Heart left ventricle (tissue), 13 donors: Measurements from ENCODE around the gene OLFML2A.

ENCODE experiments used
- POLR2A ChIP-seq, 2 donors: fragments of 450-650 bp; IDR thresholded peaks; one replicate each; pipeline ENCODE4 v1.6.1; 2017; ENCODE audit warnings: antibody characterized with exemption in 2 of 2, mild to moderate bottlenecking in 2 of 2, moderate library complexity in 2 of 2
- TF ChIP-seq, protein P1 (sequence below), 12 donors: fragments of 200-600 bp; sonication (generic) in 4 of 12; IDR thresholded peaks; one replicate each; pipeline versions ENCODE4 v1.5.0 to v1.8.0; 2018 to 2022; ENCODE audit warnings: antibody characterized with exemption in 12 of 12, mild to moderate bottlenecking in 5 of 12
- donor health status: ischemic (EF 13 %, LVEDD 7.1; RV severe dilation, severe dysfunction).
- donor health status: DM: no; HTN: yes; CAD: no.
- donor health status: DM: no; HTN: no; CAD: no.
- donor health status: ischemic (EF 25% LVEDD 6.9; RV normal size, moderate dysfunction).
- donor health status: ischemic (EF 25% LVEDD 5.7; RV mildly dilated, moderate dysfunction).
- donor health status: ischemic (EF 35%, LVEDD 5.7; RV mildly dilated, moderate dysfunction).
- donor health status: nonischemic (EF 11% LVEDD 7.7; RV severe dilation, severe dysfunction).
- donor health status: DM: yes; HTN: yes; CAD: no.
- donor health status: PGD.
- donor health status: ischemic (EF 29% LVEDD 5.4; RV normal size, mild dysfunction).
- donor health status: nonischemic (EF 23%, LVEDD 6.1; RV moderate dilation, normal function).

DNA sequence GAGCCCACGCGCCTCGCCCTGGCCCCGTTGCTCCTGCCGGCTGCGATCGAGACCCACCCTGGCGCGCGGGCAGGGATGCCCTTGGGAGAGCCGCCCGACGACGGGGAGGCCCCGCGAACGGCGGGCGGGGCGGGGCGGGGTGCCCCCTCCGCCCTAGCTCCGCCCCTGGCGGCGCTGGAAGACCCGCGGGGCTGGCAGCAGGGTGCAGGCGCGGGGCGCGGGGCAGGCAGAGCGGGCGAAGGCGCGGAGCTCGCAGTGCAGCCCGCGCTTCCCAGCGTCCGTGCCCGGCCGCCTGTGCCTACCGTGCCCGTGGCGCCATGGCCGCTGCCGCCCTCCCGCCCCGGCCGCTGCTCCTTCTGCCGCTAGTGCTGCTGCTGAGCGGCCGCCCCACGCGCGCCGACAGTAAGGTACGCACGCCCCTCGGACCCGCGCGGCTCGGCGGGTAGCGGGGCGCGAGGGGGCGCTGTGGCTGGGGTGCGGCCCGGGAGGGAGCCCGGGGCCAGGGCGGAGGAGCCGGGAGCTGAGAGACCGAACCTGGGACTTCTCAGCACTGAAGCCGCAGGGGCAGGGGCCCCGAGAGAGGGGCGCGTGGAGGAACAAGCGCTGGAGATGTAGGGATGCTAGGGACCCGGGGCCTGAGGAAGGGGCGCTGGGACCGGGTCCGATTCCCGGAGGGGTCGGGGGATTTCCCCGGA is at the start of gene OLFML2A:
- TF ChIP-seq POLR2A (IDR thresholded peaks at IDR 0.05): peak in 1 of 2 donors; percentile 61
- TF ChIP-seq, protein P1, sequence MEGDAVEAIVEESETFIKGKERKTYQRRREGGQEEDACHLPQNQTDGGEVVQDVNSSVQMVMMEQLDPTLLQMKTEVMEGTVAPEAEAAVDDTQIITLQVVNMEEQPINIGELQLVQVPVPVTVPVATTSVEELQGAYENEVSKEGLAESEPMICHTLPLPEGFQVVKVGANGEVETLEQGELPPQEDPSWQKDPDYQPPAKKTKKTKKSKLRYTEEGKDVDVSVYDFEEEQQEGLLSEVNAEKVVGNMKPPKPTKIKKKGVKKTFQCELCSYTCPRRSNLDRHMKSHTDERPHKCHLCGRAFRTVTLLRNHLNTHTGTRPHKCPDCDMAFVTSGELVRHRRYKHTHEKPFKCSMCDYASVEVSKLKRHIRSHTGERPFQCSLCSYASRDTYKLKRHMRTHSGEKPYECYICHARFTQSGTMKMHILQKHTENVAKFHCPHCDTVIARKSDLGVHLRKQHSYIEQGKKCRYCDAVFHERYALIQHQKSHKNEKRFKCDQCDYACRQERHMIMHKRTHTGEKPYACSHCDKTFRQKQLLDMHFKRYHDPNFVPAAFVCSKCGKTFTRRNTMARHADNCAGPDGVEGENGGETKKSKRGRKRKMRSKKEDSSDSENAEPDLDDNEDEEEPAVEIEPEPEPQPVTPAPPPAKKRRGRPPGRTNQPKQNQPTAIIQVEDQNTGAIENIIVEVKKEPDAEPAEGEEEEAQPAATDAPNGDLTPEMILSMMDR (IDR thresholded peaks at IDR 0.05): peak; percentile 25 to 66 (median 50)
